Endothelial cell of hepatic sinusoid (primary cell): ENCODE data around the gene PSKH1.
"Not testable (repeated sequence)": the region's sequence is repeated elsewhere in the genome, so short reads cannot be mapped to it uniquely, and the experiment has no call there.

Experiments
- in situ Hi-C: cut with HindIII; loops from 2 replicates; pipeline ENCODE4 v1.10.0; 2017; ENCODE audit warnings: low sequenced_read_pairs

The PSKH1 gene

GRCh38 chr16:67936124-67936879 is 43.2 kb downstream of the PSKH1 start, which contains the start of gene PSMB10:
Gene PSMB10 (minus strand): TSS chr16:67936850. CDS start chr16:67936749, 101 bp downstream.
- in situ Hi-C loops: no loop called here

DNA sequence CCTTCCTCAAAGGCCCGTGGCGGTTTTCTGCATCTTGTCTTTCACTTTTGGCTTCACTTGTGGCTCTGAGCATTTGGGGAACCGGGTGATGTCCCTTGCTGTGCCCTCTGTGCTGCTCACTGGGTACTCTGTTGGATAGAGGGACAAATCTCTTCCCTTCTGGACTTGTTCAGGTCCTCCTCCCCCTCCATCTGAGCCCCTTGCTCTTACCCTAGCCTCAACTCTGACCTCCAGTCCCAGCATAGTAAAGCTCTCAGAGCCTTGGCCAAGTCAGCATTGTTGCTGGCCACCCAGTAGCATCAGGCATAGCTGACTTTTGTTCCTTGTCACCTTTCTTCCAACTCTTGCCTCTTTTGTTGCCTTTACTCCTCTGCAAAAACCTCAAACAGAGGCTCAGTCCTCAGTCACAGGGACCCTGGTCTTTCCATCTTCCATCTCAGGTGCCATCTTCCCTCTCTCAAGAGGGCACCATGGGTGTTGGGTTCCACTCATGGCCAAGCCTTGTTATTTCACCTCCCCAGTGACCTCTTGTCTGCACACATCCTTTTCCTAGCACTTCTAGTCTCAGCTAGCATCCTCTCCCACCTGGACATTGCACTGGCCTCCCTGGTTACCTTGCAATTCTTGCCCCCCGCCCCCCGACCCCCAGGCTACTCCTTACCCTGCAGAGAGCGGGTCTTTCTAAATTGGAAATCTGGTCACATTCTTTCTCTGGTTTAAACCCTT is 44.0 kb downstream of the PSKH1 start:
- in situ Hi-C loops: no loop called here

GRCh38 chr16:67937713-67938112 is 44.7 kb downstream of the PSKH1 start:
- in situ Hi-C loops: not testable (repeated sequence)

DNA sequence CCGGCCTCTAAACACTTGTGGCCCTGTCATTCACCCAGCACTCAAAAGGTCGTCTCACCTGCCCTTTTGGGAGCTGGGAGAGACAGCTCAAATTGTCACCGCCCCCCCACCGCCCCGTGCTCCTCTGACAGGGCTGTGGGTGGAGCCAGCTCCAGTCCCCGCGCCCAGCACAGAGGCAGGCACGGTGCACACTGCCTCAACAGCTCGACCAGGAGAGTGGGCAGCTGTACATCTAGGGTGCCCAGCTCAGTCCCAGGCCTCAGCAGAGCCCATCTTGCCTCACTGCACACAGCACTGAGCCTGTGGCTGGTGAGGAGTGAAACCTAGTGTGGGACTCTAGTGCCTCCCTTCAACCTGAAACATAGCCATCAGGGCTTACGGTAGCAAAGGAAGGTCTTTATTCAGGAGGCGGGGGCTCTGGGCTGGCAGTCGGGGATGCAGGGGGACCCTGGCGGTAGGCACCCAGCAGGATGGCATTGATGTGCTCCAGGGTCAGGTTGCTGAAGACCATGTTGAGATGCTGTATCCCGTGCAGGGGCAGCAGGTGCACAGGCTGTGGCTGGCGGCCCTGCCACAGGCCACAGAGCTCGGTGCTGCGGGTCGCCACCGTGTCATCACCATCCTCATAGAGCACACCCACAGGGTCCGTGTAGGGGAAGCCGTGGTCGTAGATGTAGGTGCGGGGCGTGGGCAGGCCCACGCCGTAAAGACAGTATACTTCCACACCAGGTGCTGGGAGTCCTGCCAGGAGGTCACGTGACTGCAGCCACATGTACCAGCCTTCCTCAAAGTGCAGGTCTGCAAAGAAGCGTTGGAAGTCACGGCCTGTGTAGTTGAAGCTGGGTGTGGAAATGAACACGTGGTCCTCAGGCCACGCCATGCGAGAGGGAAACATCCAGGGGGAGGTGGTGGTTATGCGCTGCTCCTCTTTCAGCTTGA is 46.7 kb downstream of the PSKH1 start:
- in situ Hi-C loops: no loop called here

DNA sequence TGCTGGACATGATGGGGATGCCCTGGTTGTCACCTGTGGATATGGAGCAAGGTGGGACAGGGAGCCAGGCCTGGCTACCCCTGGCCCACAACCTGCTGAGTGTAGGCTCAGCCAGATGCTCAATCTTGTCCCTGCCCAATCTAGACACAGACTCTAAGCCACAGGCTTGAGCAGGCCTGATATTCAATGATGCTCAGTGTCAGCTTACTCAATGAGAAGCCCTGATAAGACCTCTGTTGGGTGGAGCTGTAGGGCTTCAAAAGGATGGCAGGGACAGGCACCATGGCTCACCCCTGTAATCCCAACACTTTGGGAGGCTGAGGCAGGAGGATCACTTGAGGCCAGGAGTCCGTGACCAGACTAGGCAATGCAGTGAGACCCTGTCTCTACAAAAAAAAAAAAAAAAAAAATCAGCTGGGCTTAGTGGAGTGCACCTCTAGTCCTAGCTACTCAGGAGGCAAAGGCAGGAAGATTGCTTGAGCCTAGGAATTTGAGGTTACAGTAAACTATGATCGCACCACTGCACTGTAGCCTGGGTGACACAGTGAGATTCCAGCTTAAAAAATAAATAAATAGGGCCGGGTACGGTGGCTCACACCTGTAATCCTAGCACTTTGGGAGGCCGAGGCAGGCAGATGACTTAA is 47.5 kb downstream of the PSKH1 start:
- in situ Hi-C loops: no loop called here

GRCh38 chr16:67941469-67942199 is 48.6 kb downstream of the PSKH1 start:
- in situ Hi-C loops: no loop called here

DNA sequence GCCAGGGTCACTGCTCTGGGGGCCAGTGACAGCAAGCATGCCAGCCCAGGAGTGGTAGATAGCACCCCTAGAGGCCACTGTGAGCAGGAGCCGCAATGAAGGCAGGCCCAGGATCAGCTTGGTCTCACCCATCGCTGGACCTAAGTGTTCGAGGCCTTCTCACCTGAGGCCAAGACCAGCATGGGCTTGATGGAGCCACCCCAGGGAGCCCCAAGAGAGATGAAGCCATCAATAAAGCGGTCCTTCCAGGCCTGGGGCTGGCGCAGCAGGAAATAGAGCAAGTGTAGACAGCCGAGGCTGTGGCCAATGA is 49.1 kb downstream of the PSKH1 start:
- in situ Hi-C loops: no loop called here

GRCh38 chr16:67942510-67943255 is 49.6 kb downstream of the PSKH1 start:
- in situ Hi-C loops: no loop called here

DNA sequence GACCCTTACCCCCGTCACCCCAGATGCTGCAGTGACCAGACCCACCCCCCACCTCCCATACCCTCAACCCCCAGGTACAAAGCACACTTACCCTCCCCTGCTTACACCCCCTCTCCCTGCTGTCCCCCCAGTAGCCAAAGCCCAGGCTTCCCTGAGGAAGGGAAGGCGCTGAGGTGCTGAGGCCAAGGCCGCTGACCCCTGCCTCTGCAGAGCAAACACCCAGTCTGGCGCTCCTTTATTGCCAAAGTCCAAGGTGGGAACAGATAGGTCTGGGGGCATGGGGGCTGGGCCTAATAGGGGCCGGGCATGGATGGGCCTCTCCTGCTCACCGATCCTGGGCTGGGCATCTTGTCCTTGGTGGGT is 50.2 kb downstream of the PSKH1 start:
- in situ Hi-C loops: no loop called here

- in situ Hi-C loops: no loop called here
Observed at GRCh38 chr16:67943619-67944504, 50.8 kb downstream of the PSKH1 start, which contains the start of gene LCAT. Gene LCAT (minus strand): TSS chr16:67944120. CDS start chr16:67944101, 19 bp downstream.

- in situ Hi-C loops: no loop called here
Observed at GRCh38 chr16:67944690-67945391, 51.8 kb downstream of the PSKH1 start.

DNA sequence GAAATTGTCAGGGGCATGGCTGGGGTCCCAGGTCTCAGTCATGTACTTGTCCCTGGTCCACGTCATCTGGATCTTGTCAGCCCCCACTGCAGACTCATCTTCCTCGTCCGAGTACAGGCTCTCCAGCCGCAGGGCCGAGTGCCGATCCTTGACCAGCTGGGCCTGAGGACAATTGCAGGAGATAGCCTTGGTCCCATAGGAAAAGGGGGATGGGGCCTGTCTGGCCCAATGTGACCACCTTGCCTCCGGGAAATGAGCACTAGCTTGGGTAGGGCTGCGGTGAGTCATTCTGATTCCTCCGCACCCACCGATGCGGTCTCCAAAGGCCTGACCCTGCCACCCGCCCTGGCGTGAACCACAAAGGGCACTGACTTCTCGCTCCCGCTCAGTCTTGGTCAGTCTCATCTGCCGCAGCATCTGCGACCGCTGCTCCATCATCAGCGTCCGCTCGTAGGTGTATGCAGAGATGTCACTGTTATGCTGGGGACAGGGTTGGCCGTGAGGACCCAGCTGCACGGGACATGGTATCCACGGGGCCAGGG is 52.4 kb downstream of the PSKH1 start:
- in situ Hi-C loops: no loop called here

GRCh38 chr16:67946128-67946569 is 53.1 kb downstream of the PSKH1 start:
- in situ Hi-C loops: no loop called here

- in situ Hi-C loops: no loop called here
Observed at GRCh38 chr16:67946966-67947558, 54.0 kb downstream of the PSKH1 start.

GRCh38 chr16:67948015-67948414 is 55.0 kb downstream of the PSKH1 start:
- in situ Hi-C loops: no loop called here

DNA sequence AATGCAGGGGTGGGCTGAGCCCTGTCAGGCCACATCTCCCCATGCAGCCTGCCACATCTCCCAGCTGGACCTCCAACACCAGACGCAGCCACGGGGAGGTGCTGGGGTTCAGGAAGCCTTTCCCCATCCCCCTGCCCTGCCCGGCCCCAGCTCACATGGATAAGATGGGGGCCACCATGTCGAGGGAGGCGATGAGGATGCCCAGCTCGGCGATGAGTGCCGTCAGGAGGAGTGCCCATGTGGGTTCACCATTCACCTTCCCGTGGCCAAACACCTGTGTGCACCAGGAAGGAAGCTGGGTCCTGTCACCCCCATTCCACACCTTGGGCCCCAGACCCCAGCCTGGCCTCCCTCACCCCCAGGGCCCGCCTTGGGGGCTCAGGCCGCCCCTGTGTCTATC is 56.6 kb downstream of the PSKH1 start:
- in situ Hi-C loops: no loop called here

DNA sequence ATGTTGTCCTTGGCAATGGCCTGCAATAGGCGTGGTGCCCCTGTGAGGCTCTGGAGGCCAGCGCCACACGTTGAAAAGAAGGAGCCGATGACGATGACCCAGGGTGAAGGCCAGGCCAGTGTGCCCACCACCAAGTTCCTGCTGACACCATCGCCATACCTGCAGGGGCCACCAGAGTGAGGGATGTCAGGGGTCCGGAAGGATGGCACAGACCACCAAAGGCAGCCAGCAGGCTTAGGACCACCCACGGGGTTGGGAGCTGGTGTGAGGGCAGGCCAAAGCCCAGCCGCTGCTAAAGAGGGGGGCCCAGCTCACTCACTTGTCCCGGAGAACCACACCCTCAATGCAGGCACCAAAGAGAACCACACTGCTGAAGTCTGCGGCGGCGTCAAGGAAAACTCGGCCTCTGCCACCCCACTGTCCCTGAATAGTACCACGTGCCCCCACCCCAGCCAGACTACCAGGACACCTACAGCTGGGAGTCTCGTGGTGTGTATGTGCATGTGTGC is 57.3 kb downstream of the PSKH1 start:
- in situ Hi-C loops: no loop called here
